Measurements from ENCODE around the gene MITF. TPM values are rescaled to one million over a fixed set of nuclear protein-coding genes. Genes with fewer than 3 reads are reported as not detected.

MITF gene
- polyA plus RNA-seq, 4 donors: 0.22 to 2.2 (median 1.6) TPM

DNA sequence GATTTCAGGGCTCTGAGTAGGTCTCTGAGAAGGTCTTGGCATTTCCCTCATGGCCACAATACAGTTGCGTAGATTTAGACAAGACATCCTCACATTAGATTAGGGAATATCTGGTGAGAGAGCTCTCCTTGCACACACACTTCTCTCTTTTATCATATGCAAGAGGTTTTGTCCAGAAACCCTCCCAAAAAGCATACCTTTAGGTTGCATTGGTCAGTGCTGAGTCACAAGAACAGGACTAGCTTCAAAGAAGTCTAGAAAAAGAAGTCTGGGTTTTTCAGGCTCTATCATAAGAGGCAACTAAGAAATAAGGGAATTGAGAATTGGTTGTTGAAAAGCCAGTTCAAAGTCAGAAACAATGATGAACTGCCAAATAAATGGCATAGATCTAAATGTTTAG is 40.1 kb upstream of the MITF start:
- Histone ChIP-seq H3K4me3 (ENCODE audit: low read depth in 1 of 3, low read length in 3 of 3) (no peak overlapping the region), H3K9me3 (ENCODE audit: control insufficient read depth in 2 of 2, insufficient read depth in 1 of 2, low read depth in 1 of 2, low read length in 1 of 2) (peaks cover 0 to 4% of the 10 kb centered on the region in 2 donors), H3K36me3 (ENCODE audit: control insufficient read depth in 3 of 3, insufficient read depth in 2 of 3, low read depth in 1 of 3, low read length in 3 of 3) (no peaks in the 10 kb centered on the region), H3K4me1 (ENCODE audit: control insufficient read depth in 3 of 3, insufficient read depth in 2 of 3, low read depth in 1 of 3, low read length in 2 of 3) (no peaks in the 10 kb centered on the region), H3K27me3 (ENCODE audit: control insufficient read depth in 3 of 3, insufficient read depth in 3 of 3, low read length in 3 of 3) (no peaks in the 10 kb centered on the region), H3K27ac (ENCODE audit: low read depth in 1 of 3, low read length in 2 of 3) (no peak overlapping the region)
- DNase-seq: no peak
- no peak for FAIRE-seq
- 81 to 96% (median 95%) methylated on average over 1 of the region's 1 CpG for WGBS, 3 donors

DNA sequence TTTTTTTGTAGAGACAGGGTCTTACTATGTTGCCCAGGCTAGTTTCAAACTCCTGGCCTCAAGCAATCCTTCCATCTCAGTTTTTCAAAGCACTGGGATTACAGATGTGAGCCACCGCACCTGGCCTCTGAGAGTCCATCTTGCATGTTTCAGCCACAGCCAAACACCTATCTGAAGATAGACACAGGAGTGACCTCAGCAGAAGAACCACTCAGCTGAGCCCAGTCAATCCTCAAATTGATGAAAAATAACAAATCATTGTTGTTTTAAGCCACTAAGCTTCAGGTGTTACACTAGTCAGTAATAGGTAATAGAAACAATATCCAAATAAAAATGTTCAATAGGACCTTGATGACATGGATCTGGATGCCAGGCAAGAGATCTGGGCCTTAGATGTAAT is 38.3 kb upstream of the MITF start:
- 93 to 100% (median 100%) methylated on average over 1 of the region's 1 CpG for WGBS, 3 donors
- Histone ChIP-seq H3K27ac (ENCODE audit: low read depth in 1 of 3, low read length in 2 of 3) (no peak overlapping the region), H3K27me3 (ENCODE audit: control insufficient read depth in 3 of 3, insufficient read depth in 3 of 3, low read length in 3 of 3) (no peaks in the 10 kb centered on the region), H3K9me3 (ENCODE audit: control insufficient read depth in 2 of 2, insufficient read depth in 1 of 2, low read depth in 1 of 2, low read length in 1 of 2) (peaks cover 0 to 4% of the 10 kb centered on the region in 2 donors), H3K4me3 (ENCODE audit: low read depth in 1 of 3, low read length in 3 of 3) (no peak overlapping the region), H3K4me1 (ENCODE audit: control insufficient read depth in 3 of 3, insufficient read depth in 2 of 3, low read depth in 1 of 3, low read length in 2 of 3) (no peaks in the 10 kb centered on the region), H3K36me3 (ENCODE audit: control insufficient read depth in 3 of 3, insufficient read depth in 2 of 3, low read depth in 1 of 3, low read length in 3 of 3) (no peaks in the 10 kb centered on the region)
- FAIRE-seq: no peak
- no peak for DNase-seq

DNA sequence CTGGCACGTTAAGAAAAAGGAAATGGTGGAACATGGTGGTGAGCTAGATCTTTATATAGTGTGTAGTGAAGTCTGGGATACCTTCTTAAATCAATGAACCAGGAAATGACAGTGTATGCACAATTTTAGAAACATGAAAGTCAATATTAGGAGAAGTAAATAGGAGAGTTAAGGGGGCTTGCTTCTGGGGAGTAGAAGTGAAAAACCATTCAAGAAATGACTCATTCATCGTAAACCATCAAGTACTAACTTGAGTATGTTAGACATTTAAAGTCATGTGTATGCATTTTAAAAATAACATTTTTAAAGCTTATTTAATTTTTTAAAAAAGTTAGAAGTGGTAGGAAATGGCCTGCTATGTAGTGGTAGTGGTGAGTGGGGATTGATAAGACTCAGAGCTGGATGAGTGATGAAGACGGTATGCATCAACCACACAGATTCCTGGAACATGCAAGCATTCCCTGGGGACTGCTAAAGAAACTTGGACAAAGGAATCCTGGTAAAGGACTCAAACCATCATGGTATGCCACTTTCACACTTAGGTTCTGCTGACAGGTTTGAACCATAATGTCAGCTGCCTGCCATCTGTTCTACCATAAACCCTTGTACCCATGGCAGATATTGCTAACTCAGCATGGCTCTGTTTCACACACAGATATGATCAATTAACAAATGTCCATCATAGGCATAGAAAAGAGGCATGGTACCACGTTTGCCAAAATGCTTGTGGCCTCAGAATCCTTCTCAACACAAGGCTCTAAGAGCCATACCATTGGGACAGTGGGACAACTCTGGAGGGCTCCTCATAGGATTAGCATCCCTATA is 28.9 kb upstream of the MITF start:
- DNase-seq (no peak), FAIRE-seq (no peak)
- Histone ChIP-seq H3K27ac (ENCODE audit: low read depth in 1 of 3, low read length in 2 of 3) (no peak overlapping the region), H3K36me3 (ENCODE audit: control insufficient read depth in 3 of 3, insufficient read depth in 2 of 3, low read depth in 1 of 3, low read length in 3 of 3) (no peaks in the 10 kb centered on the region), H3K4me1 (ENCODE audit: control insufficient read depth in 3 of 3, insufficient read depth in 2 of 3, low read depth in 1 of 3, low read length in 2 of 3) (no peaks in the 10 kb centered on the region), H3K9me3 (ENCODE audit: control insufficient read depth in 2 of 2, insufficient read depth in 1 of 2, low read depth in 1 of 2, low read length in 1 of 2) (no peaks in the 10 kb centered on the region), H3K27me3 (ENCODE audit: control insufficient read depth in 3 of 3, insufficient read depth in 3 of 3, low read length in 3 of 3) (no peaks in the 10 kb centered on the region), H3K4me3 (ENCODE audit: low read depth in 1 of 3, low read length in 3 of 3) (no peak overlapping the region)
- WGBS, 3 donors: 59 to 69% (median 67%) methylated on average over 4 of the region's 4 CpGs

DNA sequence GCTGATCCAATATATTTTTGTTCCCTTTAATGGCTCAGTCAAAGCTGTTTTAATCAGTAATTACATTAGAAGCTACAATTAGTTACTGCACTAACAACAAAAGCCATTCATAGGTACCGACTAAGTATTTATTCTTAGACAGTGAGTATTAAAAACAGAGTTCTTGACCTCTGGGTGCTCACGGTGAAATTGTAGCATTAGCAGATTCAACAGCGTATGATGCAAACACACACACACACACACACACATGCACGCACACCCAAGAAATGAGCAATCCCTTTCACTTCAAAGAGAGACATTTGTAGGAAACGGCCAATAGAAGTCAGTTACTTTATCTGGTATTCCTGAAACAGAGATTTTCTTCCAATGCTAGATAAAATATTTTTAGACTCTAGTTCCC is 27.0 kb upstream of the MITF start:
- H3K27me3 ChIP-seq (ENCODE audit: control insufficient read depth in 3 of 3, insufficient read depth in 3 of 3, low read length in 3 of 3): no peaks in the 10 kb centered on the region
- no peak overlapping the region for H3K4me3 ChIP-seq (ENCODE audit: low read depth in 1 of 3, low read length in 3 of 3)
- H3K9me3 ChIP-seq (ENCODE audit: control insufficient read depth in 2 of 2, insufficient read depth in 1 of 2, low read depth in 1 of 2, low read length in 1 of 2): no peaks in the 10 kb centered on the region
- FAIRE-seq (no peak), DNase-seq (no peak)
- no peak overlapping the region for H3K27ac ChIP-seq (ENCODE audit: low read depth in 1 of 3, low read length in 2 of 3)
- no peaks in the 10 kb centered on the region for H3K36me3 ChIP-seq (ENCODE audit: control insufficient read depth in 3 of 3, insufficient read depth in 2 of 3, low read depth in 1 of 3, low read length in 3 of 3)
- 74 to 83% (median 82%) methylated on average over 5 of the region's 5 CpGs for WGBS, 3 donors
- no peaks in the 10 kb centered on the region for H3K4me1 ChIP-seq (ENCODE audit: control insufficient read depth in 3 of 3, insufficient read depth in 2 of 3, low read depth in 1 of 3, low read length in 2 of 3)

DNA sequence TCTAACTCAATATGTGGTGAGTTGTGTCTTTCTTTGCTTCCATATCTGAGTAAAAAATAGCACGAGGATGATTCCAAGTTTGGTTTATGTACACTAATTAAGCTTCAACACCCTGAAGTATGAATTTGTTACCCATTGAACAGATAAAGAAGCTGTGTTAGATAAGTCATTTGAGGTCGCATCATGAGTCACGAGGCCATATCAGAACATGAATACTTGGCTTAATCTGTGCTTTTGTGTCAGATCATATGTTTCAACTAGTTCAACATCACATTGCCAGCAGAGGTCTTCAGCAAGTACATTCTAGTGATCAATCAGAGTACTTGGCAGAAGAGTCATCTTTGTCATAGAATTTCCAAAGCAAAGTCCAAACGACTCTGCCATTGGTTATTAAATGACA is 26.3 kb upstream of the MITF start:
- H3K27ac ChIP-seq (ENCODE audit: low read depth in 1 of 3, low read length in 2 of 3): no peak overlapping the region
- H3K4me1 ChIP-seq (ENCODE audit: control insufficient read depth in 3 of 3, insufficient read depth in 2 of 3, low read depth in 1 of 3, low read length in 2 of 3): no peaks in the 10 kb centered on the region
- H3K4me3 ChIP-seq (ENCODE audit: low read depth in 1 of 3, low read length in 3 of 3): no peak overlapping the region
- no peaks in the 10 kb centered on the region for H3K9me3 ChIP-seq (ENCODE audit: control insufficient read depth in 2 of 2, insufficient read depth in 1 of 2, low read depth in 1 of 2, low read length in 1 of 2)
- 28 to 53% (median 46%) methylated on average over 4 of the region's 4 CpGs for WGBS, 3 donors
- H3K36me3 ChIP-seq (ENCODE audit: control insufficient read depth in 3 of 3, insufficient read depth in 2 of 3, low read depth in 1 of 3, low read length in 3 of 3): no peaks in the 10 kb centered on the region
- no peaks in the 10 kb centered on the region for H3K27me3 ChIP-seq (ENCODE audit: control insufficient read depth in 3 of 3, insufficient read depth in 3 of 3, low read length in 3 of 3)
- FAIRE-seq: no peak
- no peak for DNase-seq

DNA sequence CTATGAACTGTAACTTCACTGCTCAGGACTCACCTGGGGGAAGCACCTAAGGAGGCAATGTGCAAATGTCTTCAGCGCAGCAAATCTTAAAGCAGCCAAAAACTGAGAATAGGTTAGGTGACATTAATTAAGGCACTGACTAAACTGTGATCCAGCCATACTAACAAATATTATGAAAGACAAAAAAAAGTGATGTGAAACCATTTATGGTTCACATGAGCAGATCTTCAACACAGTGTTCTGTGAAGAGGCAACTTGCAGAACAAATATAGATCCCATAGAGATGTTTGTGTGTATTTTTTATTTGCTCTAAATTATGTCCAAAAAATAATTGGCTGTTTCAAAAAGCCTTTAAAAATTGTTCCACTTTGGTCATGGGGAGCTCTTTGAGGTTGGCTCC is 24.1 kb upstream of the MITF start:
- no peak for FAIRE-seq
- no peak overlapping the region for H3K4me3 ChIP-seq (ENCODE audit: low read depth in 1 of 3, low read length in 3 of 3)
- H3K9me3 ChIP-seq (ENCODE audit: control insufficient read depth in 2 of 2, insufficient read depth in 1 of 2, low read depth in 1 of 2, low read length in 1 of 2): no peaks in the 10 kb centered on the region
- no peaks in the 10 kb centered on the region for H3K36me3 ChIP-seq (ENCODE audit: control insufficient read depth in 3 of 3, insufficient read depth in 2 of 3, low read depth in 1 of 3, low read length in 3 of 3)
- H3K27me3 ChIP-seq (ENCODE audit: control insufficient read depth in 3 of 3, insufficient read depth in 3 of 3, low read length in 3 of 3): no peaks in the 10 kb centered on the region
- WGBS, 3 donors: 83 to 92% (median 84%) methylated on average over 1 of the region's 1 CpG
- H3K4me1 ChIP-seq (ENCODE audit: control insufficient read depth in 3 of 3, insufficient read depth in 2 of 3, low read depth in 1 of 3, low read length in 2 of 3): no peaks in the 10 kb centered on the region
- no peak for DNase-seq
- H3K27ac ChIP-seq (ENCODE audit: low read depth in 1 of 3, low read length in 2 of 3): no peak overlapping the region

DNA sequence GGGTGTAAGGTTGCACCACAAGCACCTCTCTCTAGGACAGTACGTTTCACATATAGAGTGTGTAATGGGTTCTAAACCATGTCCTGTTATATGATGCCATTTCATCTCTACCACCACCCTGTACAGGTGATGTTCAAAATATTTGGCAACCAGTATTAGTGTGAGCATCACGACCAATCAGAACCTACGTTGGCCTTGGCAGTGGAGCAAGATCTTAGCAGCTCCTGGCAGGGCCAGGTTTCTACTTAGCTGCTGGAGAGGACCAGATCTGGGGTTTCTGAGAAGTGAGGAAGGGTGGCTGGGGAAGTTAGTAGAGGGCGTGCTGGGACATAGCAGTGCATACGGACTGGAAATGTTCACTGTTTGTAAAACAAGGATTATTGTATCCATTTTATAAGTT is 23.1 kb upstream of the MITF start:
- WGBS, 3 donors: 71 to 81% (median 80%) methylated on average over 5 of the region's 5 CpGs
- DNase-seq (no peak), FAIRE-seq (no peak)
- Histone ChIP-seq H3K27me3 (ENCODE audit: control insufficient read depth in 3 of 3, insufficient read depth in 3 of 3, low read length in 3 of 3) (no peaks in the 10 kb centered on the region), H3K27ac (ENCODE audit: low read depth in 1 of 3, low read length in 2 of 3) (no peak overlapping the region), H3K4me3 (ENCODE audit: low read depth in 1 of 3, low read length in 3 of 3) (no peak overlapping the region), H3K36me3 (ENCODE audit: control insufficient read depth in 3 of 3, insufficient read depth in 2 of 3, low read depth in 1 of 3, low read length in 3 of 3) (no peaks in the 10 kb centered on the region), H3K4me1 (ENCODE audit: control insufficient read depth in 3 of 3, insufficient read depth in 2 of 3, low read depth in 1 of 3, low read length in 2 of 3) (no peaks in the 10 kb centered on the region), H3K9me3 (ENCODE audit: control insufficient read depth in 2 of 2, insufficient read depth in 1 of 2, low read depth in 1 of 2, low read length in 1 of 2) (no peaks in the 10 kb centered on the region)

DNA sequence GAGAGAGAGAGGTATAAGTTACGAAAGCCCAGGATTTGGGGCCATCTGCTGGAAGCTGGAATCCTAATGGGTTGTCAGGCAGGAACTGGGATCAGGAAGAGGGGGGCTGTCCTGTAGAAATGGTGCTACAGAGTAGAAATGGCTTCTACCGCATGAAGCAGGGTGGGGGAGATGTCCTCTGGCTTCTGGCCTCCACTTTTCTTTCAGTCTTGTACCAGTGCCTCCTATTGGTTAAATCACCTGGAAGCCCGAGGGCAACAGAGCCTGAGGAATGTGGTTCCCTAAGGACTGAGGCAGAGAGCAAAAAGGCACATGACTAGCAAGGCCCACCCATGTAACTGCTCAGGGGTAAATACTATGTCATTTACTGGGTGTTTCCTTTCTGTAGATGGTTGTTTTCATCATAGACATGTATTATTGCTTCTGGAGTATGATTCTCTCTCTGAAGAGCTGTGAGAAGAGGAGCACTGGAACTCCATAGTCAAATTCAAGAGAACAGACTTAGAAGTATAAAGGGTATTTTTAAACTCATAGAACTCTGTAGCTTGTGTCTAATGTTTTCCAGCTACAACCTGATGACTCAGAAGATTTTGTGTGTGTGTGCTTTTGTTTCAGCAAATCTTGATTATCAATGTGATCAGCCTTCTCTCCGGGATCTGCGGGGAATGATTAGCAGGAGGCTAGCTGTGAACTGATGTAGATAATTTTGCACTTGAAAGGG is 20.2 kb upstream of the MITF start:
- H3K36me3 ChIP-seq (ENCODE audit: control insufficient read depth in 3 of 3, insufficient read depth in 2 of 3, low read depth in 1 of 3, low read length in 3 of 3): no peaks in the 10 kb centered on the region
- H3K4me3 ChIP-seq (ENCODE audit: low read depth in 1 of 3, low read length in 3 of 3): no peak overlapping the region
- H3K27ac ChIP-seq (ENCODE audit: low read depth in 1 of 3, low read length in 2 of 3): no peak overlapping the region
- DNase-seq: no peak
- 56 to 79% (median 69%) methylated on average over 5 of the region's 5 CpGs for WGBS, 3 donors
- H3K9me3 ChIP-seq (ENCODE audit: control insufficient read depth in 2 of 2, insufficient read depth in 1 of 2, low read depth in 1 of 2, low read length in 1 of 2): no peaks in the 10 kb centered on the region
- no peak for FAIRE-seq
- H3K27me3 ChIP-seq (ENCODE audit: control insufficient read depth in 3 of 3, insufficient read depth in 3 of 3, low read length in 3 of 3): no peaks in the 10 kb centered on the region
- no peaks in the 10 kb centered on the region for H3K4me1 ChIP-seq (ENCODE audit: control insufficient read depth in 3 of 3, insufficient read depth in 2 of 3, low read depth in 1 of 3, low read length in 2 of 3)
